Glutamatergic neuron (in vitro differentiated cells): ENCODE data around the gene KNL1. TPM values are rescaled to one million over a fixed set of nuclear protein-coding genes. Genes with fewer than 3 reads are reported as not detected.
A peak's percentile ranks its signal among the peaks of the same experiment; 100 is the strongest.

Source experiments
- DNase-seq: peaks from one replicate; pipeline ENCODE4 v3.0.0; 2022
- H3K27ac Mint-ChIP-seq: one replicate; pipeline ENCODE4 v1.8.0; 2020; ENCODE audit warnings: mild to moderate bottlenecking, mixed read lengths, inconsistent platforms; ENCODE audit not compliant: unreplicated experiment
- H3K27me3 Mint-ChIP-seq: one replicate; pipeline ENCODE4 v1.8.0; 2020; ENCODE audit warnings: mild to moderate bottlenecking, moderate library complexity, mixed read lengths, inconsistent platforms; ENCODE audit not compliant: unreplicated experiment
- H3K36me3 Mint-ChIP-seq: one replicate; pipeline ENCODE4 v1.8.0; 2020; ENCODE audit warnings: mild to moderate bottlenecking, mixed read lengths, inconsistent platforms; ENCODE audit not compliant: unreplicated experiment
- H3K4me1 Mint-ChIP-seq: one replicate; pipeline ENCODE4 v1.8.0; 2020; ENCODE audit warnings: mild to moderate bottlenecking, low read depth, mixed read lengths, inconsistent platforms; ENCODE audit not compliant: unreplicated experiment
- H3K4me3 Mint-ChIP-seq: one replicate; pipeline ENCODE4 v1.8.0; 2020; ENCODE audit warnings: mild to moderate bottlenecking, mixed read lengths, inconsistent platforms; ENCODE audit not compliant: unreplicated experiment
- H3K9me3 Mint-ChIP-seq: one replicate; pipeline ENCODE4 v1.8.0; 2020; ENCODE audit warnings: mild to moderate bottlenecking, moderate library complexity, mixed read lengths, inconsistent platforms; ENCODE audit not compliant: unreplicated experiment
- CTCF ChIP-seq: fragments of 200-600 bp; sonication (generic); IDR thresholded peaks from one replicate; pipeline ENCODE4 v1.5.0; 2021; ENCODE audit not compliant: partially characterized antibody, unreplicated experiment
- total RNA-seq: library from RNA; stranded (reverse); fragmentation: NEBNext Ultra II Directional; extraction: Animal tissue kit (Norgen Biotek cat#: 25700); gene quantifications from one replicate; pipeline ENCODE4 v1.2.1, GENCODE V29; 2021; ENCODE audit not compliant: unreplicated experiment

The KNL1 gene
- total RNA-seq, 1 donor from 2014 or later, result 4.0 TPM

- Mint-ChIP-seq H3K36me3 (no peaks in the 10 kb centered on the region), H3K27me3 (peaks cover 4% of the 10 kb centered on the region), H3K4me1 (peaks cover 2% of the 10 kb centered on the region), H3K27ac (no peak overlapping the region), H3K9me3 (peaks cover 4% of the 10 kb centered on the region), H3K4me3 (peak overlapping the region; percentile 96)
- TF ChIP-seq CTCF, result no peak
- no peak for DNase-seq
Measured at GRCh38 chr15:40696228-40696627, 102.2 kb downstream of the KNL1 start.

- no peak overlapping the region for H3K4me3 Mint-ChIP-seq
- H3K36me3 Mint-ChIP-seq, result no peaks in the 10 kb centered on the region
- H3K27ac Mint-ChIP-seq, result no peak overlapping the region
- DNase-seq, result no peak
- H3K4me1 Mint-ChIP-seq, result peaks cover 2% of the 10 kb centered on the region
- no peak for TF ChIP-seq CTCF
- H3K9me3 Mint-ChIP-seq, result peaks cover 4% of the 10 kb centered on the region
- peaks cover 4% of the 10 kb centered on the region for H3K27me3 Mint-ChIP-seq
Measured at GRCh38 chr15:40697916-40698315, 103.9 kb downstream of the KNL1 start.

- TF ChIP-seq CTCF, result peak; percentile 44
Measured at GRCh38 chr15:40702077-40702476, 108.0 kb downstream of the KNL1 start.

GRCh38 chr15:40706121-40706520 is 112.1 kb downstream of the KNL1 start:
- DNase-seq, result no peak
- H3K27ac Mint-ChIP-seq, result no peak overlapping the region
- no peak overlapping the region for H3K4me3 Mint-ChIP-seq
- no peaks in the 10 kb centered on the region for H3K4me1 Mint-ChIP-seq
- no peaks in the 10 kb centered on the region for H3K9me3 Mint-ChIP-seq
- no peaks in the 10 kb centered on the region for H3K27me3 Mint-ChIP-seq
- H3K36me3 Mint-ChIP-seq, result no peaks in the 10 kb centered on the region
- no peak for TF ChIP-seq CTCF

More at GRCh38 chr15:40702077-40702476, 108.0 kb downstream of the KNL1 start:
- DNase-seq, result no peak
- Mint-ChIP-seq H3K4me1 (no peaks in the 10 kb centered on the region), H3K27me3 (no peaks in the 10 kb centered on the region), H3K27ac (no peak overlapping the region), H3K4me3 (no peak overlapping the region), H3K9me3 (no peaks in the 10 kb centered on the region), H3K36me3 (no peaks in the 10 kb centered on the region)

Other genes with a start within 250 kb of the KNL1 start
- gene PHGR1, start 243.2 kb upstream of the KNL1 start, total RNA-seq, result not detected
- 44.3 TPM for gene DISP2, start 236.0 kb upstream of the KNL1 start, total RNA-seq
- 62.9 TPM for gene KNSTRN, start 211.5 kb upstream of the KNL1 start, total RNA-seq
- gene IVD, start 188.5 kb upstream of the KNL1 start, total RNA-seq, result 44.3 TPM
- gene BAHD1, start 153.3 kb upstream of the KNL1 start, total RNA-seq, result 29.9 TPM
- gene CHST14, start 123.3 kb upstream of the KNL1 start, total RNA-seq, result 3.9 TPM
- gene CCDC32, start 29.2 kb upstream of the KNL1 start, total RNA-seq, result 21.4 TPM
- gene RPUSD2, start 24.9 kb upstream of the KNL1 start, total RNA-seq, result 10.6 TPM
- gene RAD51, start 100.9 kb downstream of the KNL1 start, total RNA-seq, result 5.0 TPM
- 37.1 TPM for gene RMDN3, start 161.0 kb downstream of the KNL1 start, total RNA-seq
- 5.0 TPM for gene GCHFR, start 169.8 kb downstream of the KNL1 start, total RNA-seq
- gene C15orf62, start 175.7 kb downstream of the KNL1 start, total RNA-seq, result 0.17 TPM
- 11.8 TPM for gene ZFYVE19, start 212.8 kb downstream of the KNL1 start, total RNA-seq
- gene DNAJC17, start 213.2 kb downstream of the KNL1 start, total RNA-seq, result 43.2 TPM
- not detected for gene PPP1R14D, start 234.5 kb downstream of the KNL1 start, total RNA-seq
- 6.0 TPM for gene SPINT1, start 249.8 kb downstream of the KNL1 start, total RNA-seq